B cell (primary cell): ENCODE measurements around the gene FMR1. TPM values are rescaled to one million over a fixed set of nuclear protein-coding genes. Genes with fewer than 3 reads are reported as not detected.

ENCODE experiments used
- ATAC-seq: fragments of 200-7000 bp; cut with Tn5 transposase; one replicate; pipeline ENCODE4 v1.10.0; 2021; ENCODE audit warnings: low read depth, mild to moderate bottlenecking, moderate number of reproducible peaks, moderate library complexity
- CTCF ChIA-PET: fragments of 350-600 bp; sonication (Branson Sonifier 250); formaldehyde crosslinking; loops from one replicate; lab custom pipeline; 2021; ENCODE audit warnings: antibody characterized with exemption, inconsistent platforms; lab: Charles Lee
- POLR2A ChIA-PET: fragments of 350-600 bp; sonication (Branson Sonifier 250); formaldehyde crosslinking; loops from one replicate; lab custom pipeline; 2021; ENCODE audit warnings: antibody characterized with exemption; lab: Charles Lee
- DNase-seq: peaks from one replicate; pipeline ENCODE4 v3.0.0; 2013
- H2AFZ ChIP-seq: 2 replicates; pipeline ENCODE4 v1.6.1; 2012; ENCODE audit warnings: mild to moderate bottlenecking, low read depth, low read length; ENCODE audit not compliant: insufficient read depth, poor library complexity, severe bottlenecking
- H3K27ac ChIP-seq, 2 donors: 1 replicate in 1 of 2; 2 replicates in 1 of 2; pipeline ENCODE4 v1.5.1; 2012 to 2013; ENCODE audit warnings: low read length in 2 of 2, mild to moderate bottlenecking in 2 of 2, moderate library complexity in 1 of 2
- H3K27me3 ChIP-seq, 4 experiments: fragments of 200-600 bp in 1 of 4; sonication (generic) in 1 of 4; replicated peaks in 1 of 4; 1 replicate in 2 of 4; 2 replicates in 2 of 4; pipeline versions ENCODE4 v1.6.1 to v1.7.0; 2013 to 2016; ENCODE audit warnings: low read length in 3 of 4, mild to moderate bottlenecking in 2 of 4, mixed read lengths in 1 of 4, moderate library complexity in 1 of 4; ENCODE audit not compliant: insufficient read depth in 4 of 4, control insufficient read depth in 3 of 4; ENCODE audit errors: control extremely low read depth in 1 of 4
- H3K36me3 ChIP-seq, 2 experiments: replicated peaks in 1 of 2; 1 replicate in 1 of 2; 2 replicates in 1 of 2; pipeline versions ENCODE4 v1.6.1 to v1.7.1; 2013; ENCODE audit warnings: low read length in 1 of 2; ENCODE audit not compliant: insufficient read depth in 2 of 2, control insufficient read depth in 1 of 2; ENCODE audit errors: control extremely low read depth in 1 of 2, extremely low read depth in 1 of 2
- H3K4me1 ChIP-seq, 2 donors: fragments of 200-600 bp in 1 of 2; sonication (generic) in 1 of 2; 1 replicate in 1 of 2; 2 replicates in 1 of 2; pipeline versions ENCODE4 v1.5.1 to v1.6.1; 2013 to 2017; ENCODE audit warnings: low read length in 2 of 2; ENCODE audit not compliant: control insufficient read depth in 2 of 2, insufficient read depth in 2 of 2
- H3K4me2 ChIP-seq: replicated peaks from 2 replicates; pipeline ENCODE3; 2012; ENCODE audit warnings: mild to moderate bottlenecking, low read depth, low read length; ENCODE audit not compliant: poor library complexity, severe bottlenecking
- H3K4me3 ChIP-seq, 5 experiments: fragments of 200-600 bp in 1 of 5; sonication (generic) in 1 of 5; 1 replicate in 3 of 5; 2 replicates in 2 of 5; pipeline versions ENCODE4 v1.5.1 to v1.7.0; 2011 to 2016; ENCODE audit warnings: low read length in 4 of 5, mild to moderate bottlenecking in 4 of 5, low read depth in 2 of 5, control low read depth in 1 of 5, moderate library complexity in 1 of 5; ENCODE audit not compliant: insufficient read depth in 1 of 5; ENCODE audit errors: control extremely low read depth in 1 of 5, extremely low read depth in 1 of 5
- H3K79me2 ChIP-seq: fragments of 200-600 bp; sonication (generic); one replicate; pipeline ENCODE4 v1.6.0; 2016; ENCODE audit warnings: low read length; ENCODE audit not compliant: control insufficient read depth, insufficient read depth
- H3K9ac ChIP-seq: fragments of 200-600 bp; sonication (generic); 2 replicates; pipeline ENCODE4 v1.6.1; 2017; ENCODE audit warnings: mild to moderate bottlenecking, low read length, moderate library complexity
- H3K9me3 ChIP-seq, 3 donors: one replicate each; pipeline versions ENCODE4 v1.6.1 to v1.7.1; 2013; ENCODE audit warnings: low read length in 2 of 3; ENCODE audit not compliant: control insufficient read depth in 2 of 3, insufficient read depth in 1 of 3; ENCODE audit errors: control extremely low read depth in 1 of 3
- H4K20me1 ChIP-seq: 2 replicates; pipeline ENCODE4 v1.6.0; 2012; ENCODE audit warnings: mild to moderate bottlenecking, low read length; ENCODE audit not compliant: insufficient read depth, control insufficient read depth, poor library complexity, severe bottlenecking
- H3K27ac Mint-ChIP-seq: one replicate; pipeline ENCODE4 v1.8.0; 2021; ENCODE audit warnings: mixed read lengths
- H3K27me3 Mint-ChIP-seq: one replicate; pipeline ENCODE4 v1.8.0; 2021; ENCODE audit warnings: mixed read lengths
- H3K4me1 Mint-ChIP-seq: one replicate; pipeline ENCODE4 v1.8.0; 2021; ENCODE audit warnings: mixed read lengths
- H3K4me3 Mint-ChIP-seq: one replicate; pipeline ENCODE4 v1.8.0; 2021; ENCODE audit warnings: mixed read lengths
- H3K9me3 Mint-ChIP-seq: one replicate; pipeline ENCODE4 v1.8.0; 2022; ENCODE audit warnings: mixed read lengths; ENCODE audit not compliant: insufficient read depth
- EZH2 ChIP-seq: IDR thresholded peaks from 2 replicates; pipeline ENCODE4 v1.6.1; 2012; ENCODE audit warnings: borderline replicate concordance, low read depth, mild to moderate bottlenecking, moderate library complexity, low read length; ENCODE audit not compliant: insufficient read depth, poor library complexity, severe bottlenecking
- WGBS: methylation state at CpG from one replicate; pipeline ENCODE4 v1.1.5; 2013; ENCODE audit warnings: missing lambda C conversion rate; ENCODE audit not compliant: insufficient coverage; 5-methylcytosine and 5-hydroxymethylcytosine counted together
- intact Hi-C: fragments of 100-400 bp; cut with micrococcal nuclease; formaldehyde crosslinking; loops from one replicate; pipeline ENCODE4 v1.10.0; 2022
- polyA plus RNA-seq: library from polyadenylated mRNA; depleted of rRNA; stranded (reverse); fragments of >200 nt; gene quantifications from 2 replicates; pipeline ENCODE4 v1.2.3, GENCODE V29; 2012
- total RNA-seq, 2 donors: library from RNA; stranded (reverse); fragments of 120-200 nt in 1 of 2; gene quantifications; 1 replicate in 1 of 2; 2 replicates in 1 of 2; pipeline versions ENCODE4 v1.2.3 to v1.2.4, GENCODE V29; 2013 to 2022
- TF ChIP-seq, protein P1 (sequence below): fragments of 200-600 bp; IDR thresholded peaks from one replicate; pipeline ENCODE4 v1.8.0; 2022; ENCODE audit warnings: antibody characterized with exemption, mild to moderate bottlenecking

Gene FMR1
- total and polyA plus RNA-seq, 2 donors (not counting 1 experiment from before 2014, with no cell fraction given) = 19.1 to 92.7 TPM

GRCh38 chrX:147960722-147961121 lies 49.0 kb downstream of the FMR1 start:
- H3K27ac Mint-ChIP-seq = no peak overlapping the region
- no peaks in the 10 kb centered on the region for H3K36me3 ChIP-seq

DNA sequence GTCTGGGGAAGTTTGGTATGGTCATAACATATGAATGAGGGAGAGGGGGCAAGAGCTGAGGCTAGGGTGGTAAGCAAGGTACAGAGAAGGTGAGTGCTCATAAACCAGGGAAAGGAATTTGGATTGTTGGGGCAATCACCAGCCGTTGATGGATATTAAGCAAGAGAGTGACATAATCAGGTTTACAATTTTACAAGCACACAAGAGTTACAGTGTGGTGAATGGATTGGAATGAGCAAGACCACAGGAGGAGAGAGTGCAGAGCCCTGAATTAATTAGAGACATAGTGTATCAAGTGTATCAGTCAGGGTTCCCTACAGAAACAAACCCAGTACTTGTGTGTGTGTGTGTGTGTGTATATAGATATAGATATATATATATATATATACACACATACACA lies 50.8 kb downstream of the FMR1 start:
- Mint-ChIP-seq H3K27me3 (peaks cover 10% of the 10 kb centered on the region), H3K4me3 (no peak overlapping the region), H3K9me3 (no peaks in the 10 kb centered on the region), H3K27ac (no peak overlapping the region), H3K4me1 (no peaks in the 10 kb centered on the region)
- no peak overlapping the region for H3K4me3 ChIP-seq
- WGBS = no CpG with 5 or more reads among the region's 1 CpG
- no peak overlapping the region for H2AFZ ChIP-seq
- ChIA-PET CTCF (no interaction called here), POLR2A (no interaction called here)
- no peaks in the 10 kb centered on the region for H3K36me3 ChIP-seq
- no peak overlapping the region for H3K27ac ChIP-seq
- DNase-seq (no peak), ATAC-seq (no peak)
- intact Hi-C loops = no loop called here
- H3K4me2 ChIP-seq = no peak overlapping the region
- H3K4me1 ChIP-seq = no peaks in the 10 kb centered on the region
- H3K9me3 ChIP-seq = no peaks in the 10 kb centered on the region
- H3K9ac ChIP-seq = no peak overlapping the region
- H3K79me2 ChIP-seq = no peaks in the 10 kb centered on the region
- no peak for TF ChIP-seq EZH2
- TF ChIP-seq, protein P1, sequence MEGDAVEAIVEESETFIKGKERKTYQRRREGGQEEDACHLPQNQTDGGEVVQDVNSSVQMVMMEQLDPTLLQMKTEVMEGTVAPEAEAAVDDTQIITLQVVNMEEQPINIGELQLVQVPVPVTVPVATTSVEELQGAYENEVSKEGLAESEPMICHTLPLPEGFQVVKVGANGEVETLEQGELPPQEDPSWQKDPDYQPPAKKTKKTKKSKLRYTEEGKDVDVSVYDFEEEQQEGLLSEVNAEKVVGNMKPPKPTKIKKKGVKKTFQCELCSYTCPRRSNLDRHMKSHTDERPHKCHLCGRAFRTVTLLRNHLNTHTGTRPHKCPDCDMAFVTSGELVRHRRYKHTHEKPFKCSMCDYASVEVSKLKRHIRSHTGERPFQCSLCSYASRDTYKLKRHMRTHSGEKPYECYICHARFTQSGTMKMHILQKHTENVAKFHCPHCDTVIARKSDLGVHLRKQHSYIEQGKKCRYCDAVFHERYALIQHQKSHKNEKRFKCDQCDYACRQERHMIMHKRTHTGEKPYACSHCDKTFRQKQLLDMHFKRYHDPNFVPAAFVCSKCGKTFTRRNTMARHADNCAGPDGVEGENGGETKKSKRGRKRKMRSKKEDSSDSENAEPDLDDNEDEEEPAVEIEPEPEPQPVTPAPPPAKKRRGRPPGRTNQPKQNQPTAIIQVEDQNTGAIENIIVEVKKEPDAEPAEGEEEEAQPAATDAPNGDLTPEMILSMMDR = no peak
- H3K27me3 ChIP-seq = no peaks in the 10 kb centered on the region
- no peaks in the 10 kb centered on the region for H4K20me1 ChIP-seq

More at GRCh38 chrX:147960722-147961121, 49.0 kb downstream of the FMR1 start:
- ChIA-PET CTCF (no interaction called here), POLR2A (no interaction called here)
- H3K4me3 Mint-ChIP-seq = no peak overlapping the region
- H3K27ac ChIP-seq = no peak overlapping the region
- intact Hi-C loops = no loop called here
- TF ChIP-seq, protein P1 = no peak
- TF ChIP-seq EZH2 = no peak
- no peak overlapping the region for H3K4me3 ChIP-seq
- H4K20me1 ChIP-seq = no peaks in the 10 kb centered on the region
- H3K27me3 Mint-ChIP-seq = peaks cover 8% of the 10 kb centered on the region
- no peaks in the 10 kb centered on the region for H3K27me3 ChIP-seq
- no peak overlapping the region for H3K9ac ChIP-seq
- WGBS = no CpG with 5 or more reads among the region's 2 CpGs
- no peak for DNase-seq
- no peaks in the 10 kb centered on the region for H3K79me2 ChIP-seq
- H3K4me1 ChIP-seq = no peaks in the 10 kb centered on the region
- no peak overlapping the region for H3K4me2 ChIP-seq
- ATAC-seq = no peak
- no peak overlapping the region for H2AFZ ChIP-seq
- no peaks in the 10 kb centered on the region for H3K9me3 Mint-ChIP-seq
- H3K9me3 ChIP-seq = no peaks in the 10 kb centered on the region
- no peaks in the 10 kb centered on the region for H3K4me1 Mint-ChIP-seq
